A673 (cell line): Measurements from ENCODE around the gene EXOG. TPM values are rescaled to one million over a fixed set of nuclear protein-coding genes. Genes with fewer than 3 reads are reported as not detected.

Source experiments
- BruUV-seq: library from RNA; stranded (reverse); fragments of 400-500 nt; replicated peaks from 2 replicates; lab custom pipeline; 2021; lab: Mats Ljungman, UMichigan
- CTCF ChIA-PET: fragments of 300-600 bp; sonication (Branson Sonifier 250); formaldehyde crosslinking; loops from one replicate; lab custom pipeline; 2022; ENCODE audit warnings: antibody characterized with exemption; lab: Charles Lee
- POLR2A ChIA-PET: fragments of 300-600 bp; sonication (Branson Sonifier 250); formaldehyde crosslinking; loops from one replicate; lab custom pipeline; 2022; ENCODE audit warnings: antibody characterized with exemption; ENCODE audit not compliant: low non-redundant PET; lab: Charles Lee
- DNase-seq: peaks from one replicate; pipeline ENCODE4 v3.0.0-alpha.2; 2015; ENCODE audit warnings: low spot score
- H3K27ac ChIP-seq: fragments of 200-600 bp; sonication (generic); 2 replicates; pipeline ENCODE4 v1.5.1; 2016; ENCODE audit warnings: mixed run types, low read depth, mild to moderate bottlenecking, mixed read lengths, antibody characterized with exemption, low read length; ENCODE audit not compliant: poor library complexity, severe bottlenecking
- H3K27me3 ChIP-seq: fragments of 200-600 bp; sonication (generic); replicated peaks from 2 replicates; pipeline ENCODE4 v1.6.1; 2017; ENCODE audit warnings: mixed run types, low read depth, mild to moderate bottlenecking, mixed read lengths, antibody characterized with exemption, low read length; ENCODE audit not compliant: insufficient read depth, poor library complexity
- H3K36me3 ChIP-seq: fragments of 200-600 bp; sonication (generic); 2 replicates; pipeline ENCODE4 v1.6.1; 2016; ENCODE audit warnings: mixed run types, mild to moderate bottlenecking, mixed read lengths, antibody characterized with exemption, low read length; ENCODE audit not compliant: insufficient read depth, poor library complexity, severe bottlenecking
- H3K4me1 ChIP-seq: fragments of 200-600 bp; sonication (generic); 2 replicates; pipeline ENCODE4 v1.6.1; 2017; ENCODE audit warnings: mixed run types, mild to moderate bottlenecking, mixed read lengths, antibody characterized with exemption, low read length; ENCODE audit not compliant: insufficient read depth, poor library complexity, severe bottlenecking
- H3K4me3 ChIP-seq: fragments of 200-600 bp; sonication (generic); 2 replicates; pipeline ENCODE4 v1.5.1; 2016; ENCODE audit warnings: low read depth, mixed run types, mild to moderate bottlenecking, mixed read lengths, low read length; ENCODE audit not compliant: poor library complexity, severe bottlenecking
- H3K9me3 ChIP-seq: fragments of 200-600 bp; sonication (generic); 2 replicates; pipeline ENCODE4 v1.6.1; 2016; ENCODE audit warnings: mixed run types, low read depth, mild to moderate bottlenecking, mixed read lengths, antibody characterized with exemption, low read length; ENCODE audit not compliant: poor library complexity, severe bottlenecking
- CTCF ChIP-seq: fragments of 300-800, 200-600 bp; sonication (generic); conservative IDR thresholded peaks from 2 replicates; pipeline ENCODE4 v1.5.1; 2017; ENCODE audit warnings: low read depth, mild to moderate bottlenecking, antibody characterized with exemption, low read length, moderate library complexity, mixed read lengths
- EZH2 ChIP-seq: fragments of 200-600 bp; sonication (generic); IDR thresholded peaks from 2 replicates; pipeline ENCODE4 v1.6.1; 2017; ENCODE audit warnings: borderline replicate concordance, low read depth, mild to moderate bottlenecking, mixed read lengths, antibody characterized with exemption, low read length; ENCODE audit not compliant: poor library complexity, severe bottlenecking
- intact Hi-C: fragments of 100-400 bp; cut with micrococcal nuclease; formaldehyde crosslinking; loops from one replicate; pipeline ENCODE4 v1.10.0; 2022; ENCODE audit not compliant: unreplicated experiment
- total RNA-seq: library from RNA; stranded (reverse); gene quantifications from 2 replicates; pipeline ENCODE4 v1.2.3, GENCODE V29; 2021

EXOG gene
- total RNA-seq, 1 experiment from 2014 or later = 12.4 TPM

GRCh38 chr3:38479431-38480092 lies 16.6 kb upstream of the EXOG start:
- no peaks in the 10 kb centered on the region for H3K9me3 ChIP-seq
- peak; percentile 30 for DNase-seq
- CTCF ChIA-PET = interaction anchor here (0.9 kb wide), 1 partner anchor 130 kb away, joined by 3 read pairs; no protein-coding TSS in a partner anchor
- POLR2A ChIA-PET = no interaction called here
- intact Hi-C loops = loop anchor here (5.0 kb wide), 2 partner anchors 132 to 362 kb away; partner anchors contain the start of gene XYLB
- TF ChIP-seq CTCF (peak; percentile 64), EZH2 (no peak)
- H3K27me3 ChIP-seq = no peaks in the 10 kb centered on the region
- no peak overlapping the region for H3K4me3 ChIP-seq
- no peaks in the 10 kb centered on the region for H3K4me1 ChIP-seq
- H3K36me3 ChIP-seq = peaks cover 11% of the 10 kb centered on the region
- no peak overlapping the region for H3K27ac ChIP-seq
- BruUV-seq = no TSS peak

- DNase-seq = no peak
- TF ChIP-seq CTCF = no peak
- no peak for TF ChIP-seq EZH2
- Histone ChIP-seq H3K27ac (no peak overlapping the region), H3K27me3 (no peaks in the 10 kb centered on the region), H3K4me3 (no peak overlapping the region), H3K4me1 (no peaks in the 10 kb centered on the region), H3K36me3 (peaks cover 11% of the 10 kb centered on the region), H3K9me3 (no peaks in the 10 kb centered on the region)
- ChIA-PET POLR2A (no interaction called here), CTCF (interaction anchor here (0.9 kb wide), 1 partner anchor 131 kb away, joined by 3 read pairs; no protein-coding TSS in a partner anchor)
- intact Hi-C loops = loop anchor here (5.0 kb wide), 2 partner anchors 133 to 363 kb away; partner anchors contain the start of gene XYLB
- no TSS peak for BruUV-seq
These were observed 16.1 kb upstream of the EXOG start for GRCh38 chr3:38480093-38480445.

GRCh38 chr3:38480930-38481329 lies 15.2 kb upstream of the EXOG start:
- Histone ChIP-seq H3K27ac (no peak overlapping the region), H3K4me3 (no peak overlapping the region), H3K9me3 (no peaks in the 10 kb centered on the region), H3K27me3 (no peaks in the 10 kb centered on the region), H3K4me1 (no peaks in the 10 kb centered on the region), H3K36me3 (peaks cover 11% of the 10 kb centered on the region)
- ChIA-PET POLR2A (no interaction called here), CTCF (no interaction called here)
- no peak for TF ChIP-seq CTCF
- intact Hi-C loops = loop anchor here (5.0 kb wide), 2 partner anchors 134 to 364 kb away; partner anchors contain the start of gene XYLB
- DNase-seq = no peak
- no TSS peak for BruUV-seq
